ENCODE data around the gene TCTN1. TPM values are rescaled to one million over a fixed set of nuclear protein-coding genes. Genes with fewer than 3 reads are reported as not detected.

TCTN1 gene
- total and polyA plus RNA-seq, 2 of the 13 experiments (the other 11 are each of a cell fraction or from before 2014, with no cell fraction given): 13.6 to 16.0 TPM

GRCh38 chr12:110583137-110584059 lies 30.5 kb upstream of the TCTN1 start, which contains the start of gene PPTC7 (continued):
- no peak for TF ChIP-seq CREB1 (IDR thresholded peaks at IDR 0.05)
- TF ChIP-seq CREB1 (CRISPR knock-in tag; IDR thresholded peaks at IDR 0.05): peak; percentile 49
- no peak for TF ChIP-seq NFE2 (CRISPR knock-in tag; IDR thresholded peaks at IDR 0.05)
- no peak for TF ChIP-seq ZNF550 (CRISPR knock-in tag; IDR thresholded peaks at IDR 0.05; ENCODE audit: borderline replicate concordance)
- TF ChIP-seq SOX13 (IDR thresholded peaks at IDR 0.05): no peak
- 0 out of 4 replicates have a peak, but pooled peaks of 1 of the 2 experiments have one; percentile 8 for TF ChIP-seq SOX13 (CRISPR knock-in tag; conservative IDR thresholded peaks at IDR 0.05 in 1 of 2, IDR thresholded peaks at IDR 0.05 in 1 of 2)
- no peak for TF ChIP-seq CREB3 (CRISPR knock-in tag; IDR thresholded peaks at IDR 0.05)
- no peak for TF ChIP-seq FOXP1 (IDR thresholded peaks at IDR 0.05)
- TF ChIP-seq FOXP1 (CRISPR knock-in tag; IDR thresholded peaks at IDR 0.05): peak; percentile 38; the same call in 1 of the 2 replicates
- no peak for TF ChIP-seq ZNF562 (CRISPR knock-in tag; IDR thresholded peaks at IDR 0.05; ENCODE audit: borderline replicate concordance)
- no peak for TF ChIP-seq ZNF382 (CRISPR knock-in tag; IDR thresholded peaks at IDR 0.05; ENCODE audit: borderline replicate concordance)
- TF ChIP-seq NBN (conservative IDR thresholded peaks at IDR 0.05): no peak
- peak; percentile 41; the same call in 1 of the 2 replicates for TF ChIP-seq ZNF430 (CRISPR knock-in tag; IDR thresholded peaks at IDR 0.05)
- TF ChIP-seq HCFC1 (IDR thresholded peaks at IDR 0.05; ENCODE audit: low read depth, low read length): peak; percentile 64; the same call in 1 of the 2 replicates
- TF ChIP-seq ZNF547 (CRISPR knock-in tag; IDR thresholded peaks at IDR 0.05): no peak; the same call in 1 of the 2 replicates
- TF ChIP-seq ATF6 (CRISPR knock-in tag; conservative IDR thresholded peaks at IDR 0.05): no peak
- no peak for TF ChIP-seq FOXK1 (CRISPR knock-in tag; IDR thresholded peaks at IDR 0.05; ENCODE audit: borderline replicate concordance, low read depth)
- no peak for TF ChIP-seq SRSF9 (IDR thresholded peaks at IDR 0.05; ENCODE audit: borderline replicate concordance, insufficient read depth, low read depth, low read length, poor library complexity, severe bottlenecking)
- TF ChIP-seq XRCC5 (optimal IDR thresholded peaks at IDR 0.05; ENCODE audit: low read length): peak; percentile 9
- 0 out of 2 replicates have a peak, but pooled peaks have one; percentile 42 for TF ChIP-seq NR2F2 (IDR thresholded peaks at IDR 0.05; ENCODE audit: borderline replicate concordance, low read depth)
- no peak for TF ChIP-seq ZNF660 (CRISPR knock-in tag; IDR thresholded peaks at IDR 0.05; ENCODE audit: borderline replicate concordance, low read depth)
- peak; percentile 17; the same call in 1 of the 2 replicates for TF ChIP-seq ELF1 (CRISPR knock-in tag; IDR thresholded peaks at IDR 0.05)
- TF ChIP-seq ISL2 (CRISPR knock-in tag; IDR thresholded peaks at IDR 0.05): 0 out of 2 replicates have a peak, but pooled peaks have one; percentile 10
- no peak for TF ChIP-seq ZNF530 (CRISPR knock-in tag; IDR thresholded peaks at IDR 0.05; ENCODE audit: low read depth)
- peak; percentile 81 for TF ChIP-seq HNF4G (IDR thresholded peaks at IDR 0.05; ENCODE audit: borderline replicate concordance, low read depth, low read length)
- TF ChIP-seq HNF4G (CRISPR knock-in tag; IDR thresholded peaks at IDR 0.05; ENCODE audit: borderline replicate concordance, low read depth): no peak
- TF ChIP-seq ZNF639 (CRISPR knock-in tag; conservative IDR thresholded peaks at IDR 0.05): no peak
- TF ChIP-seq NFIC (IDR thresholded peaks at IDR 0.05; ENCODE audit: low read length): peak; percentile 28; the same call in 1 of the 2 replicates
